ENCODE results near the gene ROR1.

The ROR1 gene

GRCh38 chr1:64186138-64186897 lies 412.5 kb downstream of the ROR1 start:
- CTCF ChIA-PET = interaction anchor here (5.0 kb wide), 1 partner anchor 7 kb away, joined by 16 read pairs; no protein-coding TSS in a partner anchor
- POLR2A ChIA-PET = no interaction called here
- no peak for DNase-seq (ENCODE audit: low read depth, low spot score)
- H3K4me3 ChIP-seq (ENCODE audit: low read depth, low read length) = no peak overlapping the region
- TF ChIP-seq CTCF (IDR thresholded peaks at IDR 0.05; ENCODE audit: insufficient read depth, low read length, missing control alignments) = no peak

- TF ChIP-seq CTCF (IDR thresholded peaks at IDR 0.05; ENCODE audit: insufficient read depth, low read length, missing control alignments) = no peak
- CTCF ChIA-PET = no interaction called here
- DNase-seq (ENCODE audit: low read depth, low spot score) = no peak
These were observed 413.1 kb downstream of the ROR1 start for GRCh38 chr1:64186898-64187280.

GRCh38 chr1:64187646-64188045 lies 413.8 kb downstream of the ROR1 start:
- no peak overlapping the region for H3K4me3 ChIP-seq (ENCODE audit: low read depth, low read length)
- ChIA-PET CTCF (no interaction called here), POLR2A (no interaction called here)
- DNase-seq (ENCODE audit: low read depth, low spot score) = no peak
- no peak for TF ChIP-seq CTCF (IDR thresholded peaks at IDR 0.05; ENCODE audit: insufficient read depth, low read length, missing control alignments)

More at GRCh38 chr1:64186898-64187280, 413.1 kb downstream of the ROR1 start:
- POLR2A ChIA-PET = no interaction called here
- H3K4me3 ChIP-seq (ENCODE audit: low read depth, low read length) = no peak overlapping the region

- ChIA-PET POLR2A (no interaction called here), CTCF (interaction anchor here (3.4 kb wide), 1 partner anchor 9 kb away, joined by 16 read pairs; no protein-coding TSS in a partner anchor)
- no peak overlapping the region for H3K4me3 ChIP-seq (ENCODE audit: low read depth, low read length)
- DNase-seq (ENCODE audit: low read depth, low spot score) = no peak
- no peak for TF ChIP-seq CTCF (IDR thresholded peaks at IDR 0.05; ENCODE audit: insufficient read depth, low read length, missing control alignments)
These were observed 418.5 kb downstream of the ROR1 start for GRCh38 chr1:64192290-64192689.

- ChIA-PET POLR2A (no interaction called here), CTCF (interaction anchor here (0.9 to 3.4 kb wide), 3 partner anchors 11 to 520 kb away, joined by 3 to 16 read pairs (median 4); no protein-coding TSS in a partner anchor)
- TF ChIP-seq CTCF (IDR thresholded peaks at IDR 0.05; ENCODE audit: insufficient read depth, low read length, missing control alignments) = no peak
- no peak for DNase-seq (ENCODE audit: low read depth, low spot score)
- H3K4me3 ChIP-seq (ENCODE audit: low read depth, low read length) = no peak overlapping the region
These were observed 420.6 kb downstream of the ROR1 start for GRCh38 chr1:64194168-64195080.

- no peak for TF ChIP-seq CTCF (IDR thresholded peaks at IDR 0.05; ENCODE audit: insufficient read depth, low read length, missing control alignments)
- DNase-seq (ENCODE audit: low read depth, low spot score) = no peak
- CTCF ChIA-PET = interaction anchor here (0.8 to 3.4 kb wide), 4 partner anchors 11 to 521 kb away, joined by 3 to 16 read pairs (median 4); no protein-coding TSS in a partner anchor
- POLR2A ChIA-PET = interaction anchor here (0.6 kb wide), 1 partner anchor 26 kb away, joined by 3 read pairs; no protein-coding TSS in a partner anchor
- no peak overlapping the region for H3K4me3 ChIP-seq (ENCODE audit: low read depth, low read length)
These were observed 421.2 kb downstream of the ROR1 start for GRCh38 chr1:64195081-64195395.

Data from AG04449 (cell line).